ENCODE measurements around the gene RFTN1.

DNA sequence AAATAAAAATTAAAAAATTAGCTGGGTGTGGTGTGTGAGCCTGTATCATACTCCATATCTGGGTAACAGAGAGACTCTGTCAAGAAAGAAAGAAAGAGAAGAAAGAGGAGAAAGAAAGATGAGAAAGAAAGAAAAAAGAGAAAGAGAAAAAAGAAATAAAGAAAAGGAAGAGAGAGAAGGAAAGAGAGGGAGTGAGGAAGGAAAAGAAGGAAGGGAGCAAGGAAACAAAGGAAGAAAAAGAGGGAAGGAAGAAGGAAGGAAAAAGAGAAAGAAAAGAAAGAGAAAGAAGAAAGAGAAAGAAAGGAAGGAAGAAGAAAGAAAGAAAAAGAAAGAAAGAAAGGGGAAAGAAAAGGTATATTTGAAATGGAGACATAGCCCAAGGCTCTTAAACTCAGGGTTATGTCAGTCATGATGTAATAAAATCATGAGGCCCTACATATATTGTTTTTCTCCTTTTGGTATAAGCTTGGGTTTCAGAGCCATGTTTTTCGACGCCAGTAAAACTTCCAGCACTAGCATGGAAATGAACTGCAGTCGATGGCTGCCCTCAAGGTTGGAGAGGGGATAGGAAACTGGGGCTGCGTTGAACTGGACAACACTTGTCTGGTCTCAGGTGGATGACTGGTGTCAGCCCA is 38.0 kb upstream of the RFTN1 start:
- TF ChIP-seq, protein P1, sequence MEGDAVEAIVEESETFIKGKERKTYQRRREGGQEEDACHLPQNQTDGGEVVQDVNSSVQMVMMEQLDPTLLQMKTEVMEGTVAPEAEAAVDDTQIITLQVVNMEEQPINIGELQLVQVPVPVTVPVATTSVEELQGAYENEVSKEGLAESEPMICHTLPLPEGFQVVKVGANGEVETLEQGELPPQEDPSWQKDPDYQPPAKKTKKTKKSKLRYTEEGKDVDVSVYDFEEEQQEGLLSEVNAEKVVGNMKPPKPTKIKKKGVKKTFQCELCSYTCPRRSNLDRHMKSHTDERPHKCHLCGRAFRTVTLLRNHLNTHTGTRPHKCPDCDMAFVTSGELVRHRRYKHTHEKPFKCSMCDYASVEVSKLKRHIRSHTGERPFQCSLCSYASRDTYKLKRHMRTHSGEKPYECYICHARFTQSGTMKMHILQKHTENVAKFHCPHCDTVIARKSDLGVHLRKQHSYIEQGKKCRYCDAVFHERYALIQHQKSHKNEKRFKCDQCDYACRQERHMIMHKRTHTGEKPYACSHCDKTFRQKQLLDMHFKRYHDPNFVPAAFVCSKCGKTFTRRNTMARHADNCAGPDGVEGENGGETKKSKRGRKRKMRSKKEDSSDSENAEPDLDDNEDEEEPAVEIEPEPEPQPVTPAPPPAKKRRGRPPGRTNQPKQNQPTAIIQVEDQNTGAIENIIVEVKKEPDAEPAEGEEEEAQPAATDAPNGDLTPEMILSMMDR (conservative IDR thresholded peaks at IDR 0.05; ENCODE audit: low read length), result no peak
- no peak for TF ChIP-seq EZH2phosphoT487 (IDR thresholded peaks at IDR 0.05; ENCODE audit: borderline replicate concordance, low read depth, low read length)

Measured in OCI-LY7 (cell line).